Fibroblast of villous mesenchyme (primary cell): ENCODE measurements around the gene SENP6. TPM values are rescaled to one million over a fixed set of nuclear protein-coding genes. Genes with fewer than 3 reads are reported as not detected.

Source experiments
- small RNA-seq: library from RNA; depleted of rRNA; stranded (forward); fragments of <200 nt; gene quantifications from one replicate; pipeline ENCODE3, GENCODE V24; 2012
- total RNA-seq: library from RNA; depleted of rRNA; stranded (reverse); fragments of >200 nt; gene quantifications from 2 replicates; pipeline ENCODE4 v1.2.3, GENCODE V29; 2012

The SENP6 gene
- total RNA-seq, 1 donor: 113 TPM

Small RNAs within 50 kb of the gene (small RNA-seq; reads per million reads assigned to genes)
- gene RNU6-1016P (not detected), gene RNU6-1338P (not detected), gene RNU6-155P (not detected)

Other genes with a start within 250 kb of the SENP6 start
- 0.32 and 0.43 TPM in 2 replicates for gene FILIP1, start 108.1 kb upstream of the SENP6 start, total RNA-seq
- gene MYO6, start 147.4 kb downstream of the SENP6 start, total RNA-seq: 14.2 and 15.1 TPM in 2 replicates